Endothelial cell of umbilical vein (primary cell): ENCODE measurements around the gene BCL10. TPM values are rescaled to one million over a fixed set of nuclear protein-coding genes. Genes with fewer than 3 reads are reported as not detected.

ENCODE experiments used
- BruUV-seq: library from RNA; stranded (reverse); fragments of 400-500 nt; replicated peaks from 2 replicates; lab custom pipeline; 2021; lab: Mats Ljungman, UMichigan
- CTCF ChIA-PET: fragments of 300-600, 350-600 bp; sonication (Branson Sonifier 250); formaldehyde crosslinking; loops from one replicate; lab custom pipeline; 2021; ENCODE audit warnings: antibody characterized with exemption, inconsistent platforms; lab: Charles Lee
- POLR2A ChIA-PET: fragments of 300-600, 350-600 bp; sonication (Branson Sonifier 250); formaldehyde crosslinking; loops from one replicate; lab custom pipeline; 2021; ENCODE audit warnings: antibody characterized with exemption, inconsistent platforms; lab: Charles Lee
- DNase-seq: peaks from one replicate; pipeline ENCODE4 v3.0.0-alpha.2; 2011; ENCODE audit warnings: low read depth, low spot score
- FAIRE-seq: peaks from 2 replicates; lab custom pipeline; 2011; peaks lifted over from hg19 to GRCh38; lab: Jason Lieb, UNC
- H2AFZ ChIP-seq: 2 replicates; pipeline ENCODE4 v1.6.0; 2012; ENCODE audit warnings: low read depth, low read length, control low read depth, inconsistent platforms
- H3K27ac ChIP-seq: 2 replicates; pipeline ENCODE4 v1.5.1; 2011; ENCODE audit warnings: low read depth, mild to moderate bottlenecking, control low read depth, low read length, moderate library complexity; ENCODE audit not compliant: insufficient read depth
- H3K27me3 ChIP-seq, 2 experiments: 2 replicates each; pipeline versions ENCODE4 v1.6.0 to v1.6.1; 2011; ENCODE audit warnings: low read length in 2 of 2, mixed read lengths in 1 of 2; ENCODE audit not compliant: control insufficient read depth in 2 of 2, insufficient read depth in 2 of 2
- H3K36me3 ChIP-seq, 2 experiments: 2 replicates in 1 of 2; 3 replicates in 1 of 2; pipeline ENCODE4 v1.5.1; 2011; ENCODE audit warnings: low read length in 2 of 2, mild to moderate bottlenecking in 1 of 2, moderate library complexity in 1 of 2; ENCODE audit not compliant: control insufficient read depth in 2 of 2, insufficient read depth in 2 of 2; ENCODE audit errors: extremely low read depth in 1 of 2
- H3K4me1 ChIP-seq: 3 replicates; pipeline ENCODE4 v1.5.1; 2011; ENCODE audit warnings: mild to moderate bottlenecking, low read length; ENCODE audit not compliant: control insufficient read depth, insufficient read depth; ENCODE audit errors: extremely low read depth
- H3K4me2 ChIP-seq: 2 replicates; pipeline ENCODE4 v1.6.1; 2011; ENCODE audit warnings: low read length, control low read depth, mixed read lengths; ENCODE audit not compliant: insufficient read depth
- H3K4me3 ChIP-seq, 3 experiments: fragments of 200-600 bp in 1 of 3; sonication (generic), shearing (Covaris generic) in 1 of 3; replicated peaks in 1 of 3; 2 replicates each; pipeline ENCODE4 v1.5.1; 2011 to 2016; ENCODE audit warnings: control low read depth in 3 of 3, low read length in 3 of 3, mild to moderate bottlenecking in 2 of 3, inconsistent platforms in 1 of 3, low read depth in 1 of 3, moderate library complexity in 1 of 3; ENCODE audit not compliant: insufficient read depth in 1 of 3
- H3K79me2 ChIP-seq: 2 replicates; pipeline ENCODE4 v1.6.0; 2012; ENCODE audit warnings: low read length, inconsistent platforms; ENCODE audit not compliant: control insufficient read depth, insufficient read depth
- H3K9ac ChIP-seq: replicated peaks from 2 replicates; pipeline ENCODE3; 2011; ENCODE audit warnings: low read length, control low read depth; ENCODE audit not compliant: insufficient read depth; ENCODE audit errors: extremely low read depth
- H3K9me1 ChIP-seq: replicated peaks from 3 replicates; pipeline ENCODE4 v1.6.0; 2011; ENCODE audit warnings: mild to moderate bottlenecking, low read length; ENCODE audit not compliant: control insufficient read depth, insufficient read depth; ENCODE audit errors: extremely low read depth
- H3K9me3 ChIP-seq: replicated peaks from 2 replicates; pipeline ENCODE4 v1.5.1; 2012; ENCODE audit warnings: low read length, inconsistent platforms; ENCODE audit not compliant: control insufficient read depth, insufficient read depth
- H4K20me1 ChIP-seq: replicated peaks from 2 replicates; pipeline ENCODE3; 2011; ENCODE audit warnings: mild to moderate bottlenecking, low read length; ENCODE audit not compliant: control insufficient read depth, insufficient read depth; ENCODE audit errors: extremely low read depth
- EZH2 ChIP-seq: IDR thresholded peaks from 2 replicates; pipeline ENCODE4 v1.6.1; 2012; ENCODE audit warnings: borderline replicate concordance, low read depth, mild to moderate bottlenecking, moderate library complexity, low read length, inconsistent platforms; ENCODE audit not compliant: severe bottlenecking
- FOS ChIP-seq: IDR thresholded peaks from 2 replicates; pipeline ENCODE4 v1.6.1; 2011; ENCODE audit warnings: mild to moderate bottlenecking, low read length, moderate library complexity, borderline replicate concordance; ENCODE audit not compliant: insufficient read depth
- GATA2 ChIP-seq: IDR thresholded peaks from 2 replicates; pipeline ENCODE4 v1.7.0; 2011; ENCODE audit warnings: low read depth, mild to moderate bottlenecking, moderate library complexity, mixed read lengths, low read length; ENCODE audit not compliant: insufficient read length, insufficient read depth
- JUN ChIP-seq: IDR thresholded peaks from 2 replicates; pipeline ENCODE4 v1.6.1; 2011; ENCODE audit warnings: borderline replicate concordance, low read depth; ENCODE audit not compliant: insufficient read length, insufficient read depth
- MYC ChIP-seq: IDR thresholded peaks from one replicate; pipeline ENCODE4 v1.6.1; 2011; ENCODE audit warnings: mild to moderate bottlenecking, low read depth, low read length
- POLR2A ChIP-seq: IDR thresholded peaks from 2 replicates; pipeline ENCODE4 v1.6.1; 2012; ENCODE audit warnings: low read depth, mild to moderate bottlenecking, control low read depth, low read length
- POLR2AphosphoS5 ChIP-seq: IDR thresholded peaks from 2 replicates; pipeline ENCODE4 v1.6.1; 2012; ENCODE audit warnings: low read depth, mild to moderate bottlenecking, control low read depth, low read length, moderate library complexity; ENCODE audit not compliant: insufficient read depth
- dilution Hi-C: fragments of 300-500 bp; cut with MboI; formaldehyde crosslinking; loops from one replicate; pipeline ENCODE4 v1.15.0; 2019; ENCODE audit warnings: low sequenced_read_pairs; ENCODE audit not compliant: extremely low pct_ligation_motif_present
- intact Hi-C: fragments of 100-400 bp; cut with micrococcal nuclease; formaldehyde crosslinking; loops from one replicate; pipeline ENCODE4 v1.10.0; 2022
- polyA plus RNA-seq, 4 experiments: library from polyadenylated mRNA; depleted of rRNA in 3 of 4; stranded (reverse) in 3 of 4; unstranded in 1 of 4; fragments of >200 nt; gene quantifications; 2 replicates each; pipeline versions ENCODE4 v1.2.1 to v1.2.3, GENCODE V29; 2011 to 2012; ENCODE audit warnings: missing spikeins in 1 of 4
- total RNA-seq: library from RNA; stranded (reverse); gene quantifications from 2 replicates; pipeline ENCODE4 v1.2.3, GENCODE V29; 2021
- TF ChIP-seq, protein P1 (sequence below), 2 donors: IDR thresholded peaks; 1 replicate in 1 of 2; 2 replicates in 1 of 2; pipeline ENCODE4 v1.5.1; 2011; ENCODE audit warnings: low read length in 2 of 2, mild to moderate bottlenecking in 2 of 2, moderate library complexity in 2 of 2, control low read depth in 1 of 2, inconsistent platforms in 1 of 2, low read depth in 1 of 2; ENCODE audit not compliant: insufficient read depth in 1 of 2; ENCODE audit errors: extremely low read depth in 1 of 2
- TF ChIP-seq, protein P2 (sequence below): IDR thresholded peaks from 2 replicates; pipeline ENCODE4 v1.6.1; 2011; ENCODE audit not compliant: insufficient read depth, insufficient read length

The BCL10 gene
- total and polyA plus RNA-seq, 2 donors (not counting 3 experiments of a cell fraction or from before 2014, with no cell fraction given) = 16.1 to 78.6 TPM

GRCh38 chr1:85317560-85317959 lies 41.1 kb upstream of the BCL10 start:
- H4K20me1 ChIP-seq = no peaks in the 10 kb centered on the region
- H3K4me2 ChIP-seq = no peak overlapping the region
- no peak overlapping the region for H3K9ac ChIP-seq
- no peaks in the 10 kb centered on the region for H3K9me1 ChIP-seq
- POLR2A ChIA-PET = no interaction called here
- no peaks in the 10 kb centered on the region for H3K27me3 ChIP-seq
- CTCF ChIA-PET = interaction anchor here (1.3 kb wide), 1 partner anchor 185 kb away, joined by 3 read pairs; no protein-coding TSS in a partner anchor
- no peaks in the 10 kb centered on the region for H3K36me3 ChIP-seq
- H3K4me3 ChIP-seq = no peak overlapping the region
- no TSS peak for BruUV-seq
- dilution Hi-C loops = loop anchor here (25.0 kb wide), 1 partner anchor 370 kb away; no protein-coding TSS in a partner anchor
- TF ChIP-seq GATA2 = no peak
- TF ChIP-seq POLR2A = no peak
- TF ChIP-seq, protein P1, sequence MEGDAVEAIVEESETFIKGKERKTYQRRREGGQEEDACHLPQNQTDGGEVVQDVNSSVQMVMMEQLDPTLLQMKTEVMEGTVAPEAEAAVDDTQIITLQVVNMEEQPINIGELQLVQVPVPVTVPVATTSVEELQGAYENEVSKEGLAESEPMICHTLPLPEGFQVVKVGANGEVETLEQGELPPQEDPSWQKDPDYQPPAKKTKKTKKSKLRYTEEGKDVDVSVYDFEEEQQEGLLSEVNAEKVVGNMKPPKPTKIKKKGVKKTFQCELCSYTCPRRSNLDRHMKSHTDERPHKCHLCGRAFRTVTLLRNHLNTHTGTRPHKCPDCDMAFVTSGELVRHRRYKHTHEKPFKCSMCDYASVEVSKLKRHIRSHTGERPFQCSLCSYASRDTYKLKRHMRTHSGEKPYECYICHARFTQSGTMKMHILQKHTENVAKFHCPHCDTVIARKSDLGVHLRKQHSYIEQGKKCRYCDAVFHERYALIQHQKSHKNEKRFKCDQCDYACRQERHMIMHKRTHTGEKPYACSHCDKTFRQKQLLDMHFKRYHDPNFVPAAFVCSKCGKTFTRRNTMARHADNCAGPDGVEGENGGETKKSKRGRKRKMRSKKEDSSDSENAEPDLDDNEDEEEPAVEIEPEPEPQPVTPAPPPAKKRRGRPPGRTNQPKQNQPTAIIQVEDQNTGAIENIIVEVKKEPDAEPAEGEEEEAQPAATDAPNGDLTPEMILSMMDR (IDR thresholded peaks at IDR 0.05; ENCODE audit: extremely low read depth in 1 of 2, insufficient read depth in 1 of 2, low read depth in 1 of 2, low read length in 2 of 2) = no peak
- TF ChIP-seq MYC = no peak
- TF ChIP-seq POLR2AphosphoS5 = no peak
- TF ChIP-seq FOS = no peak
- no peak for TF ChIP-seq EZH2
- TF ChIP-seq, protein P2, sequence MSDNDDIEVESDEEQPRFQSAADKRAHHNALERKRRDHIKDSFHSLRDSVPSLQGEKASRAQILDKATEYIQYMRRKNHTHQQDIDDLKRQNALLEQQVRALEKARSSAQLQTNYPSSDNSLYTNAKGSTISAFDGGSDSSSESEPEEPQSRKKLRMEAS = no peak
- no peak for TF ChIP-seq JUN
- H3K4me1 ChIP-seq = peaks cover 89% of the 10 kb centered on the region
- DNase-seq (no peak), FAIRE-seq (no peak)
- intact Hi-C loops = no loop called here
- peaks cover 16% of the 10 kb centered on the region for H3K79me2 ChIP-seq
- no peaks in the 10 kb centered on the region for H3K9me3 ChIP-seq
- no peak overlapping the region for H2AFZ ChIP-seq
- no peak overlapping the region for H3K27ac ChIP-seq
